Activated naive CD8-positive, alpha-beta T cell treated with anti-CD3 and anti-CD28 coated beads, Interleukin-2, amount 50 U/mL, for 24 hours (primary cell): Measurements from ENCODE around the gene RNU11.
"Not testable (repeated sequence)": the region's sequence is repeated elsewhere in the genome, so short reads cannot be mapped to it uniquely, and the experiment has no call there.

Experiments used
- ATAC-seq: fragments of 150-1000 bp; cut with Tn5 transposase; one replicate; pipeline ENCODE4 v1.10.0; 2021
- DNase-seq: peaks from one replicate; pipeline ENCODE4 v3.0.0; 2021
- H3K27ac Mint-ChIP-seq: one replicate; pipeline ENCODE4 v1.8.0; 2021; ENCODE audit warnings: mild to moderate bottlenecking, mixed read lengths
- H3K27me3 Mint-ChIP-seq: one replicate; pipeline ENCODE4 v1.8.0; 2021; ENCODE audit warnings: mixed read lengths
- H3K36me3 Mint-ChIP-seq: one replicate; pipeline ENCODE4 v1.8.0; 2021; ENCODE audit warnings: low read depth, mixed read lengths
- H3K4me1 Mint-ChIP-seq: one replicate; pipeline ENCODE4 v1.8.0; 2021; ENCODE audit warnings: mixed read lengths
- H3K4me3 Mint-ChIP-seq: one replicate; pipeline ENCODE4 v1.8.0; 2021; ENCODE audit warnings: mild to moderate bottlenecking, moderate library complexity, mixed read lengths
- H3K9me3 Mint-ChIP-seq: one replicate; pipeline ENCODE4 v1.8.0; 2021; ENCODE audit warnings: mixed read lengths

The RNU11 gene

DNA sequence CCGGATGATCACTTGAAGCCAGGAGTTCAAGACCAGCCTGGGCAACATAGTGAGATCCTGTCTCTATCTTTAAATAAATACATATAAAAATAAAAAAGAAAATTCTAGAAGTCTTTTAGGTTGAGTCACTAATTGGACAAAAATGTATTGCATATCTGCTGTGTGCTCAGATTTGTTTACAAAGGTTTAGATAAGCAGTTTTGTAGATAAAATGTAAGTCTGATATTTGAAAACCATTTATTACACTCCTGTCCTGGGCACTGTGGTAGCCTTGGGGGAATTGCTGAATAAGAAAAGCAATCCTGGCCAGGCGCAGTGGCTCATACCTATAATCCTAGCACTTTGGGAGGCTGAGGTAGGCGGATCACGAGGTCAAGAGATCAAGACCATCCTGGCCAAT, 31.8 kb downstream of the RNU11 start:
- Mint-ChIP-seq H3K27me3 (no peaks in the 10 kb centered on the region), H3K27ac (no peak overlapping the region), H3K4me1 (peaks cover 3% of the 10 kb centered on the region), H3K4me3 (no peak overlapping the region), H3K9me3 (no peaks in the 10 kb centered on the region), H3K36me3 (peaks cover 16% of the 10 kb centered on the region)
- ATAC-seq (no peak), DNase-seq (no peak)

DNA sequence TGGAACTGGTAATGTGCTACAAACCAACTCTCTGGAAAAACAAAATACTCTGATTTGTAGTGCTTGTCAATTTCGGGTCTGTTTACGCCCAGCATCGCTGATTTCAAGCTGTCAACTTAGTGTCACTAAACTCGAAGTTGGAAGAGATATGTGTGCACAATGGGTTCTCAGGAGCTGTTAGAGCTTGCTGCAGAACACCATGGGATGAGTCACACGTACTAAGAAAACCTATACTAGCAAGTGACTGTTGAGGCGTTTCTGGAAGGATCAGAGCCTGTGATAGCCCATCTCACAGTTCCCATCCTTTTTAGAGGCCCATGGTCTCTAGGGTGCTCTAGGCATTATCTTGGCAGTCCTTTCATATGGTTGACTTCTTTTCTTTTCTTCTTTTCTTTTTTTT, 34.4 kb downstream of the RNU11 start:
- H3K27ac Mint-ChIP-seq = no peak overlapping the region
- ATAC-seq (no peak), DNase-seq (no peak)
- no peak overlapping the region for H3K4me3 Mint-ChIP-seq
- H3K27me3 Mint-ChIP-seq = no peaks in the 10 kb centered on the region
- peaks cover 2% of the 10 kb centered on the region for H3K4me1 Mint-ChIP-seq
- H3K36me3 Mint-ChIP-seq = peaks cover 18% of the 10 kb centered on the region
- H3K9me3 Mint-ChIP-seq = no peaks in the 10 kb centered on the region

DNA sequence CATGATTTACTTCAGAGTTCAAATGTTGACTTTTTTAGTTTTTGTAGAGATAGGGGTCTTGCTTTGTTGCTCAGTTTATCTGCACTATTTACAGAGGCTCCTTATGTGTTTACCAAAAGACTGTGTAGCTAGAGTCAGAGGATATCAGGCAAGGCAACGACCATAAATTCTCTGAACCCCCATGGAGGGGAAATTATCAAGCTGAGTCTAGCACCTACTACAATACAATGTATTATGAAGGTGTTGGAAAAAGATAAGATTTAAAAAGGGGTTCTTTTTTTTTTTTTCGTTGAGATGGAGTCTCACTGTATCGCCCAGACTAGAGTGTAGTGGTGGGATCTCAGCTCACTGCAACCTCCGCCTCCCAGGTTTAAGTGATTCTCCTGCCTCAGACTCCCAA, 36.5 kb downstream of the RNU11 start:
- peaks cover 19% of the 10 kb centered on the region for H3K36me3 Mint-ChIP-seq
- no peak overlapping the region for H3K4me3 Mint-ChIP-seq
- H3K27me3 Mint-ChIP-seq = no peaks in the 10 kb centered on the region
- no peak for ATAC-seq
- H3K27ac Mint-ChIP-seq = no peak overlapping the region
- no peaks in the 10 kb centered on the region for H3K9me3 Mint-ChIP-seq
- H3K4me1 Mint-ChIP-seq = peaks cover 2% of the 10 kb centered on the region
- no peak for DNase-seq

DNA sequence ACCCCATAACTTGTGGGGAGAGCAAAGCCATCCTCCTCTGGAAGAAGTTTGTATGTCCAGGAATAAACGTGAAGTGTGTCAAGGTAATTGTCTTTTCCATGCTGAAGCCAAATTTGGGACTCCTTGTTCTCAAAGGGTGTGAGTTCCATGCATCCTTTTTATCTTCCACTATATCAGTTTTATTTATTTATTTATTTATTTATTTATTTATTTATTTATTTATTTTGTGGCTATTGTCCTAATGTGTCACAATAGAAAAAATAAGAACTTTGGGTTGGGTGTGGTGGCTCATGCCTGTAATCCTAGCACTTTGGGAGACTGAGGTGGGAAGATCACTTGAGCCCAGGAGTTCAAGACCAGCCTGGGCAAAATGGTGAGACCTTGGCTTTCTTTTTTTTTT, 43.2 kb downstream of the RNU11 start:
- not testable (repeated sequence) for H3K4me1 Mint-ChIP-seq, H3K27me3 Mint-ChIP-seq, H3K4me3 Mint-ChIP-seq, H3K9me3 Mint-ChIP-seq, H3K27ac Mint-ChIP-seq, ATAC-seq, DNase-seq
- H3K36me3 Mint-ChIP-seq = peaks cover 23% of the 10 kb centered on the region
